SK-N-MC (cell line): Measurements from ENCODE around the gene PTGES3.

ENCODE experiments used
- EZH2 ChIP-seq: fragments of 200-600 bp; sonication (generic); IDR thresholded peaks from one replicate; pipeline ENCODE4 v1.6.1; 2017; ENCODE audit warnings: antibody characterized with exemption
- FOXP2 ChIP-seq: optimal IDR thresholded peaks from 2 replicates; pipeline ENCODE3; 2011; ENCODE audit warnings: mild to moderate bottlenecking, moderate library complexity; ENCODE audit not compliant: insufficient read depth; ENCODE audit errors: extremely low read length, control extremely low read depth
- POLR2AphosphoS5 ChIP-seq: IDR thresholded peaks from 2 replicates; pipeline ENCODE4 v1.6.1; 2012; ENCODE audit warnings: mild to moderate bottlenecking, low read depth, low read length, borderline replicate concordance

DNA sequence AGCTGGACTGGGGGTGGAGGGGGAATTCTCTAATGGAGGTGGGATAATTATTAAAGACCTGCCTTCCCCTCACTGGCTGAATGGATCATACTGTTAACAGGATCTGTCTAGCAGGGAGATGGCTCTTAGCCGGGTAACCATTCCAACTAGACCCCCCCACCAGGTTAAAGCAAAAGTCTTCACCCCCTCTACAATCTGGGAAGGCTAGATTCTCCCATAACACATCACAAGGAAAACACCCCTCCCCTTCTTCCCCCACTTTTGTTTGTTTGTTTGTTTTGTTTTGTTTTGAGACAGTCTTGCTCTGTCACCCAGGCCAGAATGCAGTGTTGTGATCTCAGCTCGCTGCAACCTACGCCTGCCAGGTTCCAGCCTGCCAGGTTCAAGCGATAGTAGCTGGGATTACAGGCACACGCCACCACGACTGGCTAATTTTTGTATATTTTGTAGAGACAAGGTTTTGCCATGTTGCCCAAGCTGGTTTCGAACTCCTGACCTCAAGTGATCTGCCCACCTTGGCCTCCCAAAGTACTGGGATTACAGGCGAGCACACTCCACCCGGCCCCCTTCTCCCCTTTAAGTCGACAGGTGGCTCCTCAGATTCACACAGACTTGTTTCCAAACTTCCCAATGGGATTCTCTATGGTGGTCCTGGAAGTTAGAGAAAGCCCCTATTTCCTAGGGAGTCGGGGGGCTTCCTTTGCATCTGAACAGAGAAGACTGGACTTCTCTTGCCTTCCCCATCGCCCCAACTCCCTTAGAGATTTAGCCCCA lies 54.4 kb downstream of the PTGES3 start:
- TF ChIP-seq EZH2 (no peak), POLR2AphosphoS5 (no peak), FOXP2 (no peak)
